Measurements from ENCODE around the gene CCDC174. TPM values are rescaled to one million over a fixed set of nuclear protein-coding genes. Genes with fewer than 3 reads are reported as not detected.

Gene CCDC174
- total RNA-seq, 1 donor from 2014 or later, result 5.8 TPM

- FAIRE-seq, result no peak
Observed at GRCh38 chr3:14628406-14628805, 23.2 kb upstream of the CCDC174 start.

GRCh38 chr3:14630404-14631100, 21.0 kb upstream of the CCDC174 start:
- Histone ChIP-seq H3K27me3 (ENCODE audit: control insufficient read depth, insufficient read depth, low read length) (no peaks in the 10 kb centered on the region), H3K4me3 (ENCODE audit: low read depth, low read length) (no peak overlapping the region), H3K36me3 (ENCODE audit: control insufficient read depth, insufficient read depth, low read length) (no peaks in the 10 kb centered on the region)
- FAIRE-seq, result no peak
- no peak for DNase-seq (ENCODE audit: low read depth)
- TF ChIP-seq CTCF (IDR thresholded peaks at IDR 0.05; ENCODE audit: insufficient read depth, low read length, severe bottlenecking), result no peak

More at GRCh38 chr3:14628406-14628805, 23.2 kb upstream of the CCDC174 start:
- no peaks in the 10 kb centered on the region for H3K27me3 ChIP-seq (ENCODE audit: control insufficient read depth, insufficient read depth, low read length)
- H3K36me3 ChIP-seq (ENCODE audit: control insufficient read depth, insufficient read depth, low read length), result no peaks in the 10 kb centered on the region
- no peak for TF ChIP-seq CTCF (IDR thresholded peaks at IDR 0.05; ENCODE audit: insufficient read depth, low read length, severe bottlenecking)
- H3K4me3 ChIP-seq (ENCODE audit: low read depth, low read length), result no peak overlapping the region
- DNase-seq (ENCODE audit: low read depth), result no peak

- Histone ChIP-seq H3K27me3 (ENCODE audit: control insufficient read depth, insufficient read depth, low read length) (no peaks in the 10 kb centered on the region), H3K36me3 (ENCODE audit: control insufficient read depth, insufficient read depth, low read length) (no peaks in the 10 kb centered on the region), H3K4me3 (ENCODE audit: low read depth, low read length) (no peak overlapping the region)
- FAIRE-seq (no peak), DNase-seq (ENCODE audit: low read depth) (no peak)
- no peak for TF ChIP-seq CTCF (IDR thresholded peaks at IDR 0.05; ENCODE audit: insufficient read depth, low read length, severe bottlenecking)
Observed at GRCh38 chr3:14631101-14631497, 20.5 kb upstream of the CCDC174 start.

- Histone ChIP-seq H3K4me3 (ENCODE audit: low read depth, low read length) (no peak overlapping the region), H3K36me3 (ENCODE audit: control insufficient read depth, insufficient read depth, low read length) (no peaks in the 10 kb centered on the region), H3K27me3 (ENCODE audit: control insufficient read depth, insufficient read depth, low read length) (no peaks in the 10 kb centered on the region)
- DNase-seq (ENCODE audit: low read depth), result peak; percentile 77
- TF ChIP-seq CTCF (IDR thresholded peaks at IDR 0.05; ENCODE audit: insufficient read depth, low read length, severe bottlenecking), result no peak
- no peak for FAIRE-seq
Observed at GRCh38 chr3:14631687-14632441, 19.7 kb upstream of the CCDC174 start.

DNA sequence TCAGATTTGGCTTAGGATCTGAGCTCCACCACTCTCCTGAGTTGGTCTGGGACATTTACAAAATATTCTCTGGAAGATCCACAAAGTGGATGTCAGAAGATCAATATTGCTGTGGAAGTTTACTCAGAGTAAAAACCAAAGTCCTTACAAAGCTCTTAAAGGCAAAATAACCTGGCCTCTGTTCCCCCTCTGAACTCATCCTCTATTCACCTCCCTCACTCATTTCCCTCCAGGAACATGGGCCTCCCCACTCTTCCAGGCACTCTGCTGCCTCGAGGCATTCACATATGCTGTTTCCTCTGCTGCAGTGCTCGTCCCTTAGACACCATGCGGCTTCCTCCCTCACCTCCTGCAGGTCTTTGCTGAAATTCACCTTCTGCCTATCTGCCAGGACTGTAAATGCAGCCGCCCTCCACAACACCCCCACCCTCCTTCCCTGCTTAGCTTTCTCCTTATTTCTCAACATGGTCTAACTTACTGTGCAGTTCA, 19.1 kb upstream of the CCDC174 start:
- Histone ChIP-seq H3K36me3 (ENCODE audit: control insufficient read depth, insufficient read depth, low read length) (no peaks in the 10 kb centered on the region), H3K4me3 (ENCODE audit: low read depth, low read length) (no peak overlapping the region), H3K27me3 (ENCODE audit: control insufficient read depth, insufficient read depth, low read length) (no peaks in the 10 kb centered on the region)
- DNase-seq (ENCODE audit: low read depth) (no peak), FAIRE-seq (no peak)
- TF ChIP-seq CTCF (IDR thresholded peaks at IDR 0.05; ENCODE audit: insufficient read depth, low read length, severe bottlenecking), result no peak
